ENCODE data around the gene DDOST.
"Not testable (repeated sequence)": the region's sequence is repeated elsewhere in the genome, so short reads cannot be mapped to it uniquely, and the experiment has no call there.

Gene DDOST

GRCh38 chr1:20619999-20620398 lies 41.2 kb downstream of the DDOST start:
- no peak for DNase-seq

- no peak for DNase-seq
These were observed 42.6 kb downstream of the DDOST start for GRCh38 chr1:20618550-20618949.

- no peak for DNase-seq
These were observed 44.2 kb downstream of the DDOST start for GRCh38 chr1:20616847-20617487.

- no peak for DNase-seq
These were observed 45.0 kb downstream of the DDOST start for GRCh38 chr1:20615946-20616846.

- DNase-seq = no peak
These were observed 47.0 kb downstream of the DDOST start for GRCh38 chr1:20614131-20614579.

- no peak for DNase-seq
These were observed 48.9 kb downstream of the DDOST start for GRCh38 chr1:20612221-20612746.

GRCh38 chr1:20611652-20612051 lies 49.5 kb downstream of the DDOST start:
- DNase-seq = no peak

- DNase-seq = no peak
These were observed 50.2 kb downstream of the DDOST start for GRCh38 chr1:20610970-20611369.

GRCh38 chr1:20609541-20609940 lies 51.6 kb downstream of the DDOST start:
- no peak for DNase-seq

- not testable (repeated sequence) for DNase-seq
These were observed 54.2 kb downstream of the DDOST start for GRCh38 chr1:20606801-20607570.

- no peak for DNase-seq
These were observed 56.5 kb downstream of the DDOST start for GRCh38 chr1:20604678-20605077.

- DNase-seq = peak; percentile 95
These were observed 57.4 kb downstream of the DDOST start for GRCh38 chr1:20603504-20604464.

- DNase-seq = no peak
These were observed 58.2 kb downstream of the DDOST start for GRCh38 chr1:20602851-20603450.

Data from fibroblast of skin of right quadriceps (primary cell).